HG02623 (cell line): ENCODE results near the gene RAB26.
"Not testable (repeated sequence)": the region's sequence is repeated elsewhere in the genome, so short reads cannot be mapped to it uniquely, and the experiment has no call there.

Experiments used
- ATAC-seq: cut with Tn5 transposase; IDR thresholded peaks from one replicate; pipeline ENCODE4 v1.9.1; 2021; ENCODE audit warnings: moderate library complexity; ENCODE audit not compliant: unreplicated experiment

Gene RAB26

GRCh38 chr16:2147981-2148671 lies at the start of gene RAB26:
Gene RAB26, plus strand, starts transcription at chr16:2148625. Its CDS starts 159 bp downstream, at chr16:2148784.
- no peak for ATAC-seq

- not testable (repeated sequence) for ATAC-seq
Measured at GRCh38 chr16:2101581-2101980, 46.8 kb upstream of the RAB26 start.

GRCh38 chr16:2102471-2102870 lies 46.0 kb upstream of the RAB26 start:
- no peak for ATAC-seq

- not testable (repeated sequence) for ATAC-seq
Measured at GRCh38 chr16:2104464-2104863, 44.0 kb upstream of the RAB26 start.

- not testable (repeated sequence) for ATAC-seq
Measured at GRCh38 chr16:2105291-2105690, 43.1 kb upstream of the RAB26 start.

GRCh38 chr16:2105769-2106168 lies 42.7 kb upstream of the RAB26 start:
- ATAC-seq: not testable (repeated sequence)

- not testable (repeated sequence) for ATAC-seq
Measured at GRCh38 chr16:2106211-2106610, 42.2 kb upstream of the RAB26 start.

GRCh38 chr16:2107121-2107790 lies 41.2 kb upstream of the RAB26 start:
- not testable (repeated sequence) for ATAC-seq

- ATAC-seq: not testable (repeated sequence)
Measured at GRCh38 chr16:2107791-2108125, 40.7 kb upstream of the RAB26 start.

- ATAC-seq: not testable (repeated sequence)
Measured at GRCh38 chr16:2108446-2109270, 39.8 kb upstream of the RAB26 start.

GRCh38 chr16:2109271-2109580 lies 39.2 kb upstream of the RAB26 start:
- ATAC-seq: not testable (repeated sequence)

- not testable (repeated sequence) for ATAC-seq
Measured at GRCh38 chr16:2109872-2110271, 38.6 kb upstream of the RAB26 start.

- ATAC-seq: not testable (repeated sequence)
Measured at GRCh38 chr16:2110332-2111008, 38.0 kb upstream of the RAB26 start.

- ATAC-seq: not testable (repeated sequence)
Measured at GRCh38 chr16:2111009-2111353, 37.4 kb upstream of the RAB26 start.

- not testable (repeated sequence) for ATAC-seq
Measured at GRCh38 chr16:2111412-2112335, 36.8 kb upstream of the RAB26 start.

GRCh38 chr16:2112539-2113106 lies 35.8 kb upstream of the RAB26 start:
- not testable (repeated sequence) for ATAC-seq

- not testable (repeated sequence) for ATAC-seq
Measured at GRCh38 chr16:2114225-2114624, 34.2 kb upstream of the RAB26 start.

- not testable (repeated sequence) for ATAC-seq
Measured at GRCh38 chr16:2114885-2115590, 33.4 kb upstream of the RAB26 start.

- ATAC-seq: no peak
Measured at GRCh38 chr16:2115591-2115973, 32.8 kb upstream of the RAB26 start.
